NCI-H1694 (cell line): Measurements from ENCODE around the gene MAP3K8.

ENCODE experiments used
- DNase-seq: peaks from one replicate; lab custom pipeline; 2025; lab: John Stamatoyannopoulos, UW

The MAP3K8 gene

GRCh38 chr10:30490289-30491000, 56.5 kb downstream of the MAP3K8 start:
- DNase-seq = no peak

GRCh38 chr10:30491204-30491915, 57.4 kb downstream of the MAP3K8 start:
- no peak for DNase-seq

GRCh38 chr10:30491916-30492515, 58.0 kb downstream of the MAP3K8 start:
- no peak for DNase-seq

DNA sequence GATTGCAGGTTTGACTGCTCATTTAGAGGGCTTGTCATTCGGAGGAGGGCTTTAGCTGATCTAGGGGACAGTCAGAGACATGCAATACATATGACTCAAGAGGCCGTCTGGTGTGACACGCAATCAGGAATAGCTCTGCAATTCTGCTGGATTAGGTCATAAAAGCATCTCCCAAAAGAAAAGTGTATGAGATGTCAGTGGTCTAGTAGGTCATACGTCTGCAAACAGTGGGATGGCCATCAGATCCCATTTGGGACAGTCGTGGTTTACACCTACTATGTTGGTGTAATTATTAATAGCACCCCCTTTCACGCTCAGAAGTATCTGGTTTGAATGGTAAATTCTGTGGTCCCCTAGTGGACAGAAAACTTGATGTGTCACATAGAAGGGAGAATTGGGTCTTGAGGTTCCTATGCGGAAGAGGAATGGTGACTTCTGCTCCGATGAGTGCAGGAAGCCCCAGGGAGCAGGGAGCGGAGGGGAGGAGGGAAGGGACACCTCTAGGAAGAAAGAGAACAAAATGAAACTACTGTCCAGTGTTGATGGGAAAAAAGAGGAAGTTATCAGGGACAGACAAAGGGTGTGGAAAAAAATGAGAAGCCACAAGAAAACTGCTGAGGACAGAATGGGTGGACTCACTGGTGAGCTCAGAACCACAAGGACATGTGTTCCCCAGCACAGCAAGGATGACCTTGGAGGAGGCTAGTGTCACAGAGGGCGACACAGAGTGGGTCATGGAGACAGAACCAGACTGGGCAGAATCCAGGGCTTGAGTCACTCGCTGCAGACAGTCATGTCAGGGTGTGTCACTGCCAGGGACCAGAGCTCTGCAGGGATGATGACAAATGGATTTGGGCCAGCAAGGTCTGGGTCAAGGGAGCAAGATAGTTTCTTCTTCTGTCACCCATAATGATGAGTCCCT, 59.9 kb downstream of the MAP3K8 start:
- DNase-seq = no peak

GRCh38 chr10:30494558-30494957, 60.6 kb downstream of the MAP3K8 start:
- DNase-seq = no peak

- DNase-seq = no peak
Measured at GRCh38 chr10:30495687-30496086, 61.7 kb downstream of the MAP3K8 start.

DNA sequence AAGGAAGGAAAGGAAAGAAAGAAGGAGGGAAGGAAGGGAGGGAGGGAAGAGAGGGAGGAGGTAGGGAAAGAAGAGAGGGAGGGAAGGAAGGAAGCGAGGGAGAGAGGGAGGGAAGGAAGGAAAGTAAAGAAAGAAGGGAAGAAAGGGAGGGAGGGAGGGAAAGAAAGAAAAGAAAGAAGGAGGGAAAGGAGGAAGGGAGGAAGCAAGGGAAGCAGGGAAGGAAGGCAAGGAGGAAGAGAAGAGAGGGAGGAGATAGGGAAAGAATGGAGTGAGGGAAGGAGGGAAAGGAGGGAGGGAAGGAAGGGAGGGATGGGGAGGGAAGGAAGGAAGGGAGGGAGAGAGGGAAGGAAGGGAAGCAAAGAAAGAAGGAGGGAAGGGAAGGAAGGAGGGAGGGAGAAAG, 65.8 kb downstream of the MAP3K8 start:
- DNase-seq = no peak

- no peak for DNase-seq
Measured at GRCh38 chr10:30500534-30500933, 66.5 kb downstream of the MAP3K8 start.

DNA sequence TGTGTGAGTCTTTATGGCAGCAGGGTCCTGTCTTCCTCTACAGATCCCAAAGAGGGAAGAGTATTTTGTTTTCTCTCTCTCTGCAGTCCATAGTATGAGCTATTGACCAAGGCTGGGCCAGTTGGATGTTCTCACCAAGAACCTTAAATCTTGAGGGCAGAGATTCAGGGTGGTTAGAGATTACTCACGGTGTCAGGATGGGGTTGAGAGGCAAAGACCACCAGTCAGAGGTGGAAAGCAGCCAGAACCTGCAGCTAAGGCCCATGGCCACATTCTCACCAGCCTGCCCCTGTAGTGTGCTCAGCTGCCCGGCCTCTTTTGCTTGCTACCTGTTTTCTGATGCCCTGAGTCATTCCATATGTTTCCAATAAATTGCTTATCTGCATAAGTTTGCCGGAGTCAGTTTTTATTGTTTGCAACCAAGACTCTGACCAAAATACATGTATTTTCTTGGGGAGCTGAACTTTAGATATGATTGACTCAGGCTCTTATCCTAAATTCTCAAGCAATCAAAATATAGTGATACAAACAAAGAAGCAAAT, 67.0 kb downstream of the MAP3K8 start:
- DNase-seq = no peak

- no peak for DNase-seq
Measured at GRCh38 chr10:30502266-30503060, 68.5 kb downstream of the MAP3K8 start.

DNA sequence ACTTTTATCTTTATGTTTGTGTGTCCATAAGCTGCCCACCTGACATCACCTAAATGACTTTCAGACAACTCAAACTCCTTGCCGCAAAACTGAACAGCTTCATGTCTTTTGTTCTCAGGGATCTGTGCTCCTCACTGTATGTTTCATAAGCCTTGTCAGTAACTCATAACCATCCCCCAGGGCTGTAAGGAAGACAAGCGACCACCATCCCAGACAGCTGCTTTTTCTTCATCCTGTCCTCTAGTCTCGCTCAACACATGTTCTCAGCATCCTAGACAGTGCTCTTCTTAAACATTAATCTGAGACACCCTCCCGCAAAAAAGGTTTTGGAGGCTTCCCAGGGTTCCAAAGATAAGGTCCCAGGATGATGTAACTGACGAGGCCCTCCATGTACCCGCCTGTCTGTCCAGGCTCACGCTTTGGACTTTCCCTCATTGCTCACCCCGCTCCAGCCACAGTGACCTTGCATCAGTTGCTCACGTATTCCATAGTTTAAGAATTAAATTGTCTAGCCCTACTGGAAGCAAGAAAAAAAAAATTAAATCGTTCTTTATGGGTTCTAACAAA, 69.8 kb downstream of the MAP3K8 start:
- DNase-seq = no peak

- no peak for DNase-seq
Measured at GRCh38 chr10:30505543-30506298, 71.7 kb downstream of the MAP3K8 start.

DNA sequence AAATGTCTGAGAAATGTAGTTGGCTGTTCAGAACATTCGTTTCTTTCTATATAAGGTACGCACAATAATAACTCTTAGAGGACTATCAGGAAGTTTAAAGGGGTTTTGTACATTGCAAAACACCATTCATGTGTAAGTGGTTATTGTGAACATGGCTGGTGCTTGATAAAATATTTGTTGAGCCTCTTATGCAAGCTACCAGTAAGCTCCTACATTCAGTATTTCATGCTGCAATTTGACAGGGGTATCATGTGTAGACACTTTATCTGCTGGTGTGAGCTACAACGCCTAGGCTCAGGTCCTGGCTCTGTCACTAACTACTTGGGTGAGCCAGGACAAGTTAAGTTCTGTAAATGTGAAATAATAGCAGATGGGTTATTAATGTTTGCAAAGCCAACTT, 75.5 kb downstream of the MAP3K8 start:
- no peak for DNase-seq

DNA sequence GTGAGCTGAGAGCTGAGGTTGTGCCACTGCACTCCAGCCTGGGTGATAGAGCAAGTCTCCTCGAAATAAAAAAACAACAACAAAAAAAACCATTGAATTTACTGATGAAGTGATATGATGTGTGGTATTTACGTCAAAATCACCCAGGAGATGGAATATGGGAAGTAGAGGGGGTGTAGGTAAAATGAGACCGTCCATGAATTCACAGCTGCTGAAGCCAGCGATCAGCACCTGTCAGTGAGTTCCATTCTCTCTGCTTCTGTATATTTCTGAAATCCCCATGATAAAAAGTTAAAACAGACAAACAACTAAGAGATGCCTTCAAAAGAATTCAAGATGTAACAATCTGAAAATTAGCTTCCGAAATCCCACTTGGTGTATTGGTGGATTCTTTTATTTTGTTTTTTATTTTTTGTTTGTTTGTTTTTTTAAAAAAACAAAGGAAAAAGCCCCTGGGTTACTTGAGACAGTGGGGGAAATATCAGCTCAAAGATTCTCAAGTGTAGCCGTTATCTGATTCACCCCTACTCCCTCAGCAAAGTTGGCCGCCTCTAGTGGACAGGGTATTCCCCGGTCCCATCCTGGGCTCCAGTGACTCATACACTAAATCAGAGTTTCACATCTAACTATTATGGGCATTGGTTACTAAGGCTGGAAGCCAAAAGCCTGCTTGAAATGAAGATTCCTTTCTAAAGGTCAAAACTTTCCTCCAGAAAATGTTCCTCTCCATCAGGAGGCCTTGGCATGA, 76.4 kb downstream of the MAP3K8 start:
- no peak for DNase-seq

GRCh38 chr10:30510932-30511700, 77.1 kb downstream of the MAP3K8 start:
- DNase-seq = no peak
